ENCODE results near the gene PARK7. TPM values are rescaled to one million over a fixed set of nuclear protein-coding genes. Genes with fewer than 3 reads are reported as not detected.

Gene PARK7
- total and polyA plus RNA-seq, 4 donors, result 192 to 503 (median 262) TPM

- peaks cover 3 to 15% of the 10 kb centered on the region in 2 donors for H3K4me1 ChIP-seq (ENCODE audit: control insufficient read depth in 1 of 2, insufficient read depth in 2 of 2, low read length in 2 of 2)
- H3K27me3 ChIP-seq (ENCODE audit: control insufficient read depth in 1 of 2, insufficient read depth in 2 of 2, low read length in 1 of 2), result no peaks in the 10 kb centered on the region
- intact Hi-C loops (cut with DNase I), result no loop called here
- no peak overlapping the region for H3K4me3 ChIP-seq (ENCODE audit: low read length in 2 of 2)
- peaks cover 5% of the 10 kb centered on the region in 2 donors for H3K36me3 ChIP-seq (ENCODE audit: control insufficient read depth in 1 of 2, insufficient read depth in 2 of 2, low read length in 1 of 2)
- 68 to 79% methylated on average over 6 of the region's 6 CpGs for WGBS, 2 donors
- no peak overlapping the region for H3K27ac ChIP-seq (ENCODE audit: low read depth in 1 of 2, low read length in 2 of 2)
- no peak for ATAC-seq (ENCODE audit: low FRiP score)
- no peak for DNase-seq
- H3K9me3 ChIP-seq (ENCODE audit: control insufficient read depth, low read length), result no peaks in the 10 kb centered on the region
Observed at GRCh38 chr1:8013800-8014199, 52.3 kb downstream of the PARK7 start.

DNA sequence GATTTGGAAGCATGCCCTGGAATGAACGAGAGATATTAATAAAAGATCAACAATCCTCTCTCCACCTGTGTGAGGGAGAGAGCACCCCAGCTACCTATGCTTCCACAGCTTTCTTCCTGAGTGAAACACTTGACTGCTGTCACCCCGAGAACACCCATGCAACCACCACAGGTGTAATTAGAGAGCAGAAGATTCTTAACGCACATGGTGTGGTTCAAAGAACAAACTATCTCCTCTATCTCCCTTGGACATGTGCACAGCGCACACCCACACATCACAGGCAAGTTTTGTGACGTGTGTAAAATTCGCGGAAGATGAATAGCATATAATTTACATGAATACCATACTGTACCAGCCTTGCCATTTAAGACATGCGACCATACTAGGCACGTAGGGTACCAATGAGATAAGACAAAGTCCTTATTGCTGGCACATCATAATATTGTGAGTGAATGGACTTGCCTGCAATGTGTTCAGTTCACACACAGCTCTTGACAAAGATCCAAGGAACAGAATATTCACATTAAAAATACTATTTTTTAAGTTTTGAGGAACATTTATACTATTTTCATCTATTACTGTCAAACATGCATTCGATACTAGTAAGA is 53.0 kb downstream of the PARK7 start:
- Histone ChIP-seq H3K36me3 (ENCODE audit: control insufficient read depth in 1 of 2, insufficient read depth in 2 of 2, low read length in 1 of 2) (peaks cover 5% of the 10 kb centered on the region in 2 donors), H3K9me3 (ENCODE audit: control insufficient read depth, low read length) (no peaks in the 10 kb centered on the region), H3K27ac (ENCODE audit: low read depth in 1 of 2, low read length in 2 of 2) (no peak overlapping the region), H3K27me3 (ENCODE audit: control insufficient read depth in 1 of 2, insufficient read depth in 2 of 2, low read length in 1 of 2) (no peaks in the 10 kb centered on the region), H3K4me1 (ENCODE audit: control insufficient read depth in 1 of 2, insufficient read depth in 2 of 2, low read length in 2 of 2) (peaks cover 3 to 15% of the 10 kb centered on the region in 2 donors), H3K4me3 (ENCODE audit: low read length in 2 of 2) (no peak overlapping the region)
- DNase-seq, result no peak
- ATAC-seq (ENCODE audit: low FRiP score), result no peak
- WGBS, 2 donors, result 68% methylated on average over 10 of the region's 10 CpGs
- intact Hi-C loops (cut with DNase I), result no loop called here

GRCh38 chr1:8015036-8015808 is 53.7 kb downstream of the PARK7 start:
- DNase-seq, result no peak
- no peaks in the 10 kb centered on the region for H3K27me3 ChIP-seq (ENCODE audit: control insufficient read depth in 1 of 2, insufficient read depth in 2 of 2, low read length in 1 of 2)
- peak; percentile 83 for ATAC-seq (ENCODE audit: low FRiP score)
- WGBS, 2 donors, result 18 to 21% methylated on average over 8 of the region's 8 CpGs
- peak overlapping the region in 1 of 2 donors; percentile 68 for H3K27ac ChIP-seq (ENCODE audit: low read depth in 1 of 2, low read length in 2 of 2)
- intact Hi-C loops (cut with DNase I), result loop anchor here in 1 of 2 donors (5.0 kb wide), 1 partner anchor 297 kb away; no protein-coding TSS in a partner anchor
- no peaks in the 10 kb centered on the region for H3K9me3 ChIP-seq (ENCODE audit: control insufficient read depth, low read length)
- peaks cover 5% of the 10 kb centered on the region in 2 donors for H3K36me3 ChIP-seq (ENCODE audit: control insufficient read depth in 1 of 2, insufficient read depth in 2 of 2, low read length in 1 of 2)
- H3K4me3 ChIP-seq (ENCODE audit: low read length in 2 of 2), result no peak overlapping the region
- H3K4me1 ChIP-seq (ENCODE audit: control insufficient read depth in 1 of 2, insufficient read depth in 2 of 2, low read length in 2 of 2), result peaks cover 3 to 15% of the 10 kb centered on the region in 2 donors

- 3 to 8% methylated on average over 2 of the region's 2 CpGs for WGBS, 2 donors
- no peak overlapping the region for H3K27ac ChIP-seq (ENCODE audit: low read depth in 1 of 2, low read length in 2 of 2)
- H3K36me3 ChIP-seq (ENCODE audit: control insufficient read depth in 1 of 2, insufficient read depth in 2 of 2, low read length in 1 of 2), result peaks cover 5% of the 10 kb centered on the region in 2 donors
- peaks cover 3 to 15% of the 10 kb centered on the region in 2 donors for H3K4me1 ChIP-seq (ENCODE audit: control insufficient read depth in 1 of 2, insufficient read depth in 2 of 2, low read length in 2 of 2)
- H3K9me3 ChIP-seq (ENCODE audit: control insufficient read depth, low read length), result no peaks in the 10 kb centered on the region
- ATAC-seq (ENCODE audit: low FRiP score), result peak; percentile 77
- no peak overlapping the region for H3K4me3 ChIP-seq (ENCODE audit: low read length in 2 of 2)
- intact Hi-C loops (cut with DNase I), result loop anchor here in 1 of 2 donors (5.0 kb wide), 1 partner anchor 297 kb away; no protein-coding TSS in a partner anchor
- H3K27me3 ChIP-seq (ENCODE audit: control insufficient read depth in 1 of 2, insufficient read depth in 2 of 2, low read length in 1 of 2), result no peaks in the 10 kb centered on the region
- DNase-seq, result no peak
Observed at GRCh38 chr1:8015809-8016165, 54.3 kb downstream of the PARK7 start.

- Histone ChIP-seq H3K4me3 (ENCODE audit: low read length in 2 of 2) (no peak overlapping the region), H3K27ac (ENCODE audit: low read depth in 1 of 2, low read length in 2 of 2) (peak overlapping the region in 1 of 2 donors; percentile 36), H3K4me1 (ENCODE audit: control insufficient read depth in 1 of 2, insufficient read depth in 2 of 2, low read length in 2 of 2) (peaks cover 3 to 15% of the 10 kb centered on the region in 2 donors), H3K27me3 (ENCODE audit: control insufficient read depth in 1 of 2, insufficient read depth in 2 of 2, low read length in 1 of 2) (no peaks in the 10 kb centered on the region), H3K9me3 (ENCODE audit: control insufficient read depth, low read length) (no peaks in the 10 kb centered on the region), H3K36me3 (ENCODE audit: control insufficient read depth in 1 of 2, insufficient read depth in 2 of 2, low read length in 1 of 2) (peaks cover 2 to 5% of the 10 kb centered on the region in 2 donors)
- intact Hi-C loops (cut with DNase I), result loop anchor here in 1 of 2 donors (5.0 kb wide), 1 partner anchor 296 kb away; no protein-coding TSS in a partner anchor
- WGBS, 2 donors, result 24 to 26% methylated on average over 4 of the region's 4 CpGs
- DNase-seq, result no peak
- no peak for ATAC-seq (ENCODE audit: low FRiP score)
Observed at GRCh38 chr1:8016210-8016894, 54.8 kb downstream of the PARK7 start.

DNA sequence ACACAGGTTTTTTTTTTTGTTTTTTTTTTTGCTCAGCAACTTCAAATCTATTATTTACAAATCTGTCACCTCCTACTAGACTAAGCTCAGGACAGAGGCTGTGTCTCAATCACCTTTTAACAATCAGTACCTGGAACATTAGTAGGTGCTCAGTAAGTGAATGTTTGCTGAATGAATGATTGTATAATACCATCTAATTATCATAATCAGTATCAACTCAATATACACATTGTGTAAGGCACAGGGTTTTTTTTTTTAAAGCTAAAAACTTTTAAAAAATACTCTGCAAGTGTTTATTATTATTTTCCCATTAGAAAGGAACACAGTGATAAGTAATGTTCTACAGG is 55.4 kb downstream of the PARK7 start:
- intact Hi-C loops (cut with DNase I), result loop anchor here in 1 of 2 donors (5.0 kb wide), 1 partner anchor 295 kb away; no protein-coding TSS in a partner anchor
- no peak overlapping the region for H3K4me3 ChIP-seq (ENCODE audit: low read length in 2 of 2)
- H3K4me1 ChIP-seq (ENCODE audit: control insufficient read depth in 1 of 2, insufficient read depth in 2 of 2, low read length in 2 of 2), result peaks cover 5 to 15% of the 10 kb centered on the region in 2 donors

GRCh38 chr1:8017495-8018197 is 56.1 kb downstream of the PARK7 start:
- Histone ChIP-seq H3K9me3 (ENCODE audit: control insufficient read depth, low read length) (no peaks in the 10 kb centered on the region), H3K4me3 (ENCODE audit: low read length in 2 of 2) (no peak overlapping the region), H3K27me3 (ENCODE audit: control insufficient read depth in 1 of 2, insufficient read depth in 2 of 2, low read length in 1 of 2) (no peaks in the 10 kb centered on the region), H3K36me3 (ENCODE audit: control insufficient read depth in 1 of 2, insufficient read depth in 2 of 2, low read length in 1 of 2) (peaks cover 2 to 5% of the 10 kb centered on the region in 2 donors), H3K27ac (ENCODE audit: low read depth in 1 of 2, low read length in 2 of 2) (peak overlapping the region in 1 of 2 donors; percentile 51), H3K4me1 (ENCODE audit: control insufficient read depth in 1 of 2, insufficient read depth in 2 of 2, low read length in 2 of 2) (peaks cover 5 to 15% of the 10 kb centered on the region in 2 donors)
- ATAC-seq (ENCODE audit: low FRiP score) (no peak), DNase-seq (no peak)
- intact Hi-C loops (cut with DNase I), result loop anchor here in 1 of 2 donors (5.0 kb wide), 1 partner anchor 295 kb away; no protein-coding TSS in a partner anchor
- 31 to 36% methylated on average over 5 of the region's 5 CpGs for WGBS, 2 donors

More for the DNA sequence above, 55.4 kb downstream of the PARK7 start:
- H3K9me3 ChIP-seq (ENCODE audit: control insufficient read depth, low read length), result no peaks in the 10 kb centered on the region
- no peaks in the 10 kb centered on the region for H3K27me3 ChIP-seq (ENCODE audit: control insufficient read depth in 1 of 2, insufficient read depth in 2 of 2, low read length in 1 of 2)
- DNase-seq, result no peak
- H3K27ac ChIP-seq (ENCODE audit: low read depth in 1 of 2, low read length in 2 of 2), result peak overlapping the region in 1 of 2 donors; percentile 36
- no peak for ATAC-seq (ENCODE audit: low FRiP score)
- H3K36me3 ChIP-seq (ENCODE audit: control insufficient read depth in 1 of 2, insufficient read depth in 2 of 2, low read length in 1 of 2), result peaks cover 2 to 5% of the 10 kb centered on the region in 2 donors

Data from aorta (tissue), 5 donors.